Putamen (tissue), 1 donor: Measurements from ENCODE around the gene IGF2R.
"Not testable (repeated sequence)": the region's sequence is repeated elsewhere in the genome, so short reads cannot be mapped to it uniquely, and the experiment has no call there.

ENCODE experiments used
- DNase-seq: peaks from one replicate; pipeline ENCODE4 v3.0.0-alpha.2; 2016; ENCODE audit warnings: low spot score

IGF2R gene

GRCh38 chr6:159953091-159953601, 15.7 kb upstream of the IGF2R start:
- no peak for DNase-seq

GRCh38 chr6:159955945-159956361, 12.9 kb upstream of the IGF2R start:
- no peak for DNase-seq

GRCh38 chr6:159957071-159957673, 11.7 kb upstream of the IGF2R start:
- no peak for DNase-seq

- DNase-seq = no peak
These were observed 9.5 kb upstream of the IGF2R start for GRCh38 chr6:159959165-159959975.

- no peak for DNase-seq
These were observed 8.9 kb upstream of the IGF2R start for GRCh38 chr6:159959976-159960384.

GRCh38 chr6:159960485-159960884, 8.4 kb upstream of the IGF2R start:
- DNase-seq = no peak

GRCh38 chr6:159961528-159961927, 7.4 kb upstream of the IGF2R start:
- no peak for DNase-seq

- no peak for DNase-seq
These were observed 5.8 kb upstream of the IGF2R start for GRCh38 chr6:159963111-159963510.

GRCh38 chr6:159964046-159964445, 4.8 kb upstream of the IGF2R start:
- no peak for DNase-seq

- no peak for DNase-seq
These were observed 2.5 kb upstream of the IGF2R start for GRCh38 chr6:159966339-159966738.

GRCh38 chr6:159966981-159967380, 1.9 kb upstream of the IGF2R start:
- DNase-seq = no peak

GRCh38 chr6:159967621-159968020, 1.3 kb upstream of the IGF2R start:
- DNase-seq = not testable (repeated sequence)

GRCh38 chr6:159969204-159969912, 476 bp downstream of the IGF2R start:
- DNase-seq = no peak

GRCh38 chr6:159969921-159970320, 1.0 kb downstream of the IGF2R start:
- DNase-seq = peak; percentile 45

GRCh38 chr6:159970659-159971063, 1.8 kb downstream of the IGF2R start:
- DNase-seq = no peak

GRCh38 chr6:159971341-159972178, 2.7 kb downstream of the IGF2R start:
- no peak for DNase-seq

GRCh38 chr6:159972506-159973268, 3.8 kb downstream of the IGF2R start:
- no peak for DNase-seq

GRCh38 chr6:159973406-159973805, 4.5 kb downstream of the IGF2R start:
- no peak for DNase-seq

GRCh38 chr6:159973951-159974350, 5.1 kb downstream of the IGF2R start:
- no peak for DNase-seq

- no peak for DNase-seq
These were observed 6.0 kb downstream of the IGF2R start for GRCh38 chr6:159974932-159975331.

GRCh38 chr6:159976686-159977254, 7.9 kb downstream of the IGF2R start:
- DNase-seq = no peak
